Endothelial cell (in vitro differentiated cells): ENCODE results near the gene GPR146. TPM values are rescaled to one million over a fixed set of nuclear protein-coding genes. Genes with fewer than 3 reads are reported as not detected.

Experiments
- DNase-seq: peaks from one replicate; pipeline ENCODE4 v3.0.0; 2021; ENCODE audit warnings: low spot score
- H3K27ac Mint-ChIP-seq: one replicate; pipeline ENCODE4 v1.8.0; 2021; ENCODE audit warnings: mixed read lengths, inconsistent platforms; ENCODE audit not compliant: unreplicated experiment
- H3K27me3 Mint-ChIP-seq: one replicate; pipeline ENCODE4 v1.8.0; 2021; ENCODE audit warnings: mild to moderate bottlenecking, moderate library complexity, mixed read lengths, inconsistent platforms; ENCODE audit not compliant: unreplicated experiment
- H3K36me3 Mint-ChIP-seq: one replicate; pipeline ENCODE4 v1.8.0; 2021; ENCODE audit warnings: mild to moderate bottlenecking, low read depth, mixed read lengths, inconsistent platforms; ENCODE audit not compliant: unreplicated experiment
- H3K4me1 Mint-ChIP-seq: one replicate; pipeline ENCODE4 v1.8.0; 2021; ENCODE audit warnings: mild to moderate bottlenecking, mixed read lengths, inconsistent platforms; ENCODE audit not compliant: unreplicated experiment
- H3K4me3 Mint-ChIP-seq: one replicate; pipeline ENCODE4 v1.8.0; 2021; ENCODE audit warnings: mild to moderate bottlenecking, mixed read lengths, inconsistent platforms; ENCODE audit not compliant: unreplicated experiment
- H3K9me3 Mint-ChIP-seq: one replicate; pipeline ENCODE4 v1.8.0; 2021; ENCODE audit warnings: mixed read lengths, inconsistent platforms; ENCODE audit not compliant: unreplicated experiment
- CTCF ChIP-seq: fragments of 200-600 bp; sonication (generic); IDR thresholded peaks from one replicate; pipeline ENCODE4 v1.5.0; 2021; ENCODE audit warnings: antibody characterized with exemption; ENCODE audit not compliant: unreplicated experiment
- total RNA-seq: library from RNA; stranded (reverse); fragmentation: NEBNext Ultra II Directional; extraction: Animal tissue kit (Norgen Biotek cat#: 25700); gene quantifications from one replicate; pipeline ENCODE4 v1.2.1, GENCODE V29; 2021; ENCODE audit not compliant: unreplicated experiment

The GPR146 gene
- total RNA-seq, 1 donor from 2014 or later, result 8.1 TPM

GRCh38 chr7:1040790-1041189 lies 3.6 kb upstream of the GPR146 start:
- H3K4me3 Mint-ChIP-seq, result no peak overlapping the region
- peaks cover 12% of the 10 kb centered on the region for H3K27me3 Mint-ChIP-seq
- H3K9me3 Mint-ChIP-seq, result no peaks in the 10 kb centered on the region
- TF ChIP-seq CTCF, result no peak
- peaks cover 12% of the 10 kb centered on the region for H3K36me3 Mint-ChIP-seq
- DNase-seq, result no peak
- H3K4me1 Mint-ChIP-seq, result peaks cover 31% of the 10 kb centered on the region
- no peak overlapping the region for H3K27ac Mint-ChIP-seq

DNA sequence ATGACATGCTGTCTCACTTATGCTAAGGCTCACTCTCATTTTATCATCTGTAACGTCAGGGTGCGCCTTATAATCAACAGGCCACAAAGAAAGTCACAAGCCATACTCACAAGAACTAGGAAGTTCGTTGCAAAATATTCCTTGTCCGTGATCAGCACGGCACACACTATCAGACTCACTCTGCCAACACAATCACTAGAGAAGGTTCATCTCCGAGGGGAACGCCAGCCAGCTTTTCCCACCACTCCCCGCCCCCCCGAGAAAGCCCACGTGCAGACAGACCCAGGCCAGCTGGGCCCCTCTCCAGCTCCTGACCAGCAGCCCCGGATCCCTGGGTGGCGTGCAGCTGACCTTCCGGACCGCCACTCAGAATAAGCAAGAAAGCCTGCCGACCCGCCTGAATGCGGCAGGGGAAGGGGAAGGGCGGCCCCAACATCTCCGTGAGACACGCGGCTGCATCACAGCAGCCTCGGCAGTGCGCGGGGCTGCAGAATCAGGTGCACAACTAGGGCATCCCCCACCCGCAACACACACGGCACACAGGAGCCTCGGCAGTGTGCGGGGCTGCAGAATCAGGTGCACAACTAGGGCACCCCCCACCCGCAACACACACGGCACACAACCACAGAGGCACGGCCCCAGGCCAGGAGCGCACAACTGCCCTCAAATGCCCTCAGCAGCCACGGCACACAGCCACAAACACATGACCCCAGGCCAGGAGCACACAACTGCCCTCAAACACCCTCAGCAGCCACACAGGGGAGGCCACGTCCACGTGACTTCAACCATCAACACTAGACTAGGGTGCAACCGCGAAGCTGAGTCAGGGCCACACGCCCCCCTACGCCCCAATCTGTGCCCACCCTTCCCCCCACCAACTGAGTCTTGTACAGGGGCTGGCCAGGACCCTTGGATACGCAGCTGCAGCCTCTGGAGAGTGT lies 2.5 kb upstream of the GPR146 start:
- no peak overlapping the region for H3K27ac Mint-ChIP-seq
- no peak for DNase-seq
- TF ChIP-seq CTCF, result no peak
- H3K4me1 Mint-ChIP-seq, result peaks cover 40% of the 10 kb centered on the region
- H3K4me3 Mint-ChIP-seq, result no peak overlapping the region
- peaks cover 6% of the 10 kb centered on the region for H3K36me3 Mint-ChIP-seq
- no peaks in the 10 kb centered on the region for H3K9me3 Mint-ChIP-seq
- peaks cover 10% of the 10 kb centered on the region for H3K27me3 Mint-ChIP-seq

GRCh38 chr7:1042492-1042833 lies 1.9 kb upstream of the GPR146 start:
- Mint-ChIP-seq H3K27ac (peak overlapping the region; percentile 57), H3K4me1 (peaks cover 47% of the 10 kb centered on the region), H3K27me3 (peaks cover 10% of the 10 kb centered on the region), H3K36me3 (peaks cover 6% of the 10 kb centered on the region), H3K9me3 (no peaks in the 10 kb centered on the region), H3K4me3 (no peak overlapping the region)
- DNase-seq, result no peak
- TF ChIP-seq CTCF, result no peak

GRCh38 chr7:1043552-1044188 lies 676 bp upstream of the GPR146 start:
- Mint-ChIP-seq H3K4me3 (peak overlapping the region; percentile 83), H3K36me3 (peaks cover 6% of the 10 kb centered on the region), H3K4me1 (peaks cover 52% of the 10 kb centered on the region), H3K9me3 (no peaks in the 10 kb centered on the region), H3K27me3 (peaks cover 14% of the 10 kb centered on the region), H3K27ac (peak overlapping the region; percentile 79)
- peak; percentile 39 for DNase-seq
- no peak for TF ChIP-seq CTCF
